HCT116 (cell line): Measurements from ENCODE around the gene RSPH9. TPM values are rescaled to one million over a fixed set of nuclear protein-coding genes. Genes with fewer than 3 reads are reported as not detected.

Experiments
- ATAC-seq: fragments of 200-7000 bp; cut with Tn5 transposase; 2 replicates; pipeline ENCODE4 v1.9.1; 2020; ENCODE audit warnings: mild to moderate bottlenecking, moderate library complexity
- BruUV-seq: library from RNA; stranded (reverse); fragments of 400-500 nt; replicated peaks from 2 replicates; lab custom pipeline; 2021; lab: Mats Ljungman, UMichigan
- CTCF ChIA-PET: fragments of 300-600 bp; sonication (Branson Sonifier 250); formaldehyde crosslinking; loops from one replicate; lab custom pipeline; 2021; ENCODE audit warnings: antibody characterized with exemption; lab: Charles Lee
- POLR2A ChIA-PET: fragments of 300-600, 350-600 bp; sonication (Branson Sonifier 250); formaldehyde crosslinking; loops from one replicate; lab custom pipeline; 2021; ENCODE audit warnings: antibody characterized with exemption; lab: Charles Lee
- RAD21 ChIA-PET, 2 experiments: fragments of 300-600 bp; sonication (Branson Sonifier 250); formaldehyde crosslinking; loops; one replicate each; lab custom pipeline; 2023; ENCODE audit warnings: low total read pairs in 2 of 2; ENCODE audit not compliant: uncharacterized antibody in 2 of 2, unreplicated experiment in 2 of 2, low non-redundant PET in 1 of 2; lab: Charles Lee
- DNase-seq: peaks from one replicate; pipeline ENCODE4 v3.0.0-alpha.2; 2010; ENCODE audit warnings: low read depth, low spot score
- H2AFZ ChIP-seq: fragments of 200-600 bp; shearing (Covaris generic), sonication (generic); 2 replicates; pipeline ENCODE4 v1.6.1; 2017; ENCODE audit warnings: low read depth, mixed run types, mixed read lengths, antibody characterized with exemption, low read length; ENCODE audit not compliant: poor library complexity, severe bottlenecking
- H3K27ac ChIP-seq: 2 replicates; pipeline ENCODE4 v1.5.1; 2012; ENCODE audit warnings: low read depth, low read length
- H3K27me3 ChIP-seq: fragments of 200-600 bp; sonication (generic); 2 replicates; pipeline ENCODE4 v1.6.1; 2016; ENCODE audit warnings: mixed run types, low read length, mixed read lengths; ENCODE audit not compliant: insufficient read depth
- H3K36me3 ChIP-seq, 2 experiments: fragments of 200-500 bp in 1 of 2; fragments of 200-600 bp in 1 of 2; sonication (Bioruptor generic) in 1 of 2; sonication (generic) in 1 of 2; 2 replicates each; pipeline versions ENCODE4 v1.5.1 to v1.6.1; 2014 to 2016; ENCODE audit warnings: low read length in 2 of 2, inconsistent platforms in 1 of 2, mixed read lengths in 1 of 2, mixed run types in 1 of 2; ENCODE audit not compliant: insufficient read depth in 2 of 2, control insufficient read depth in 1 of 2
- H3K4me1 ChIP-seq, 2 experiments: fragments of 200-600 bp in 1 of 2; sonication (generic) in 1 of 2; 2 replicates each; pipeline versions ENCODE4 v1.5.1 to v1.6.1; 2012 to 2017; ENCODE audit warnings: low read length in 2 of 2, inconsistent platforms in 1 of 2, mild to moderate bottlenecking in 1 of 2, mixed read lengths in 1 of 2, mixed run types in 1 of 2, moderate library complexity in 1 of 2; ENCODE audit not compliant: insufficient read depth in 2 of 2, control insufficient read depth in 1 of 2
- H3K4me2 ChIP-seq: fragments of 200-600 bp; sonication (generic); 2 replicates; pipeline ENCODE4 v1.6.1; 2017; ENCODE audit warnings: mixed run types, low read length, mixed read lengths
- H3K4me3 ChIP-seq, 2 experiments: fragments of 200-600 bp in 1 of 2; sonication (generic) in 1 of 2; replicated peaks in 1 of 2; 2 replicates each; pipeline ENCODE4 v1.5.1; 2011 to 2016; ENCODE audit warnings: low read length in 2 of 2, control low read depth in 1 of 2, low read depth in 1 of 2, mild to moderate bottlenecking in 1 of 2, mixed read lengths in 1 of 2, mixed run types in 1 of 2
- H3K79me2 ChIP-seq: fragments of 200-600 bp; sonication (generic); 2 replicates; pipeline ENCODE4 v1.6.1; 2017; ENCODE audit warnings: mild to moderate bottlenecking, mixed run types, low read length, moderate library complexity, mixed read lengths; ENCODE audit not compliant: insufficient read depth
- H3K9ac ChIP-seq: fragments of 200-600 bp; sonication (generic); 2 replicates; pipeline ENCODE4 v1.6.1; 2016; ENCODE audit warnings: low read length, mixed read lengths
- H3K9me2 ChIP-seq: fragments of 200-600 bp; sonication (generic), shearing (Covaris generic); 2 replicates; pipeline ENCODE4 v1.6.1; 2017; ENCODE audit warnings: mixed run types, mild to moderate bottlenecking, moderate library complexity; ENCODE audit not compliant: insufficient read depth
- H3K9me3 ChIP-seq, 2 experiments: fragments of 200-500 bp in 1 of 2; fragments of 200-600 bp in 1 of 2; sonication (Bioruptor generic) in 1 of 2; sonication (generic) in 1 of 2; 2 replicates each; pipeline ENCODE4 v1.6.1; 2014 to 2017; ENCODE audit warnings: low read length in 2 of 2, mixed read lengths in 2 of 2, inconsistent platforms in 1 of 2, low read depth in 1 of 2, mild to moderate bottlenecking in 1 of 2, mixed run types in 1 of 2, moderate library complexity in 1 of 2; ENCODE audit not compliant: control insufficient read depth in 1 of 2, insufficient read depth in 1 of 2
- H4K20me1 ChIP-seq: fragments of 200-600 bp; sonication (generic), shearing (Covaris generic); 2 replicates; pipeline ENCODE4 v1.6.1; 2017; ENCODE audit warnings: mixed run types, mild to moderate bottlenecking, moderate library complexity; ENCODE audit not compliant: insufficient read depth
- CBX3 ChIP-seq: IDR thresholded peaks from 2 replicates; pipeline ENCODE4 v1.6.1; 2012; ENCODE audit warnings: low read depth
- CEBPB ChIP-seq: IDR thresholded peaks from 2 replicates; pipeline ENCODE4 v1.6.1; 2012; ENCODE audit warnings: low read depth
- CTCF ChIP-seq, 3 experiments: fragments of 200-600 bp in 1 of 3; sonication (generic) in 1 of 3; IDR thresholded peaks in 2 of 3; conservative IDR thresholded peaks in 1 of 3; 2 replicates each; pipeline ENCODE4 v1.5.1; 2012 to 2017; ENCODE audit warnings: low read depth in 2 of 3, low read length in 2 of 3, antibody characterized with exemption in 1 of 3, borderline replicate concordance in 1 of 3, control low read depth in 1 of 3, mild to moderate bottlenecking in 1 of 3, mixed read lengths in 1 of 3, mixed run types in 1 of 3, moderate library complexity in 1 of 3; ENCODE audit not compliant: insufficient read depth in 1 of 3
- EGR1 ChIP-seq: IDR thresholded peaks from 2 replicates; pipeline ENCODE4 v1.6.1; 2012; ENCODE audit warnings: low read depth
- ELF1 ChIP-seq: IDR thresholded peaks from 2 replicates; pipeline ENCODE4 v1.6.1; 2012; ENCODE audit warnings: low read depth, borderline replicate concordance
- FOSL1 ChIP-seq: IDR thresholded peaks from 2 replicates; pipeline ENCODE4 v1.6.1; 2012; ENCODE audit warnings: low read depth
- JUND ChIP-seq: IDR thresholded peaks from 2 replicates; pipeline ENCODE4 v1.6.1; 2012
- POLR2AphosphoS5 ChIP-seq: IDR thresholded peaks from 2 replicates; pipeline ENCODE4 v1.6.1; 2011; ENCODE audit warnings: mild to moderate bottlenecking, low read depth, low read length, moderate library complexity
- SIN3A ChIP-seq: IDR thresholded peaks from 2 replicates; pipeline ENCODE4 v1.6.1; 2012; ENCODE audit warnings: low read depth
- SP1 ChIP-seq: IDR thresholded peaks from 2 replicates; pipeline ENCODE4 v1.6.1; 2012; ENCODE audit warnings: low read depth
- TCF7L2 ChIP-seq: IDR thresholded peaks from 2 replicates; pipeline ENCODE4 v1.7.0; 2011; ENCODE audit warnings: borderline replicate concordance, inconsistent platforms; ENCODE audit not compliant: insufficient read depth, insufficient read length; ENCODE audit errors: extremely low read depth
- YY1 ChIP-seq: IDR thresholded peaks from 2 replicates; pipeline ENCODE4 v1.6.1; 2011; ENCODE audit warnings: low read length, low read depth, moderate library complexity, mild to moderate bottlenecking; ENCODE audit not compliant: insufficient replicate concordance; ENCODE audit errors: extremely low read depth
- ZFX ChIP-seq: fragments of 450-650 bp; IDR thresholded peaks from 2 replicates; pipeline ENCODE4 v1.6.1; 2017
- ZNF274 ChIP-seq: fragments of 200-500 bp; sonication (Bioruptor generic); IDR thresholded peaks from 2 replicates; pipeline ENCODE4 v1.6.1; 2014; ENCODE audit warnings: mild to moderate bottlenecking, low read depth, low read length, inconsistent platforms
- intact Hi-C: fragments of 100-400 bp; cut with micrococcal nuclease; formaldehyde crosslinking; loops from 2 replicates; pipeline ENCODE4 v1.10.0; 2022
- total RNA-seq: library from RNA; stranded (reverse); gene quantifications from one replicate; pipeline ENCODE4 v1.2.1, GENCODE V29; 2021; ENCODE audit not compliant: unreplicated experiment
- TF ChIP-seq, protein P1 (sequence below): IDR thresholded peaks from 2 replicates; pipeline ENCODE4 v1.6.1; 2012
- TF ChIP-seq, protein P2 (sequence below): IDR thresholded peaks from 2 replicates; pipeline ENCODE4 v1.6.1; 2011; ENCODE audit warnings: mild to moderate bottlenecking, low read length, moderate library complexity; ENCODE audit not compliant: insufficient replicate concordance; ENCODE audit errors: extremely low read depth
- TF ChIP-seq, protein P3 (sequence below): IDR thresholded peaks from 2 replicates; pipeline ENCODE4 v1.6.1; 2012; ENCODE audit warnings: low read depth

The RSPH9 gene
- total RNA-seq, 1 experiment from 2014 or later: not detected

- no peaks in the 10 kb centered on the region for H3K9me3 ChIP-seq
- H3K79me2 ChIP-seq: peaks cover 49% of the 10 kb centered on the region
- peak within 1 kb of the TSS; percentile 90 for H3K9ac ChIP-seq
- no peaks in the 10 kb centered on the region for H3K9me2 ChIP-seq
- no peaks in the 10 kb centered on the region for H3K36me3 ChIP-seq
- H2AFZ ChIP-seq: peak within 1 kb of the TSS; percentile 52
- BruUV-seq: TSS peak; percentile 98
- intact Hi-C loops: no loop called here
- peaks cover 10 to 18% of the 10 kb centered on the region in 2 experiments; a peak in 3 of 4 replicates for H3K4me1 ChIP-seq
- DNase-seq (peak; percentile 69), ATAC-seq (peak; percentile 98)
- ChIA-PET POLR2A (interaction anchor here (0.5 to 1.4 kb wide), 3 partner anchors 15 to 450 kb away, joined by 4 to 6 read pairs (median 5); partner anchors contain the start of gene VEGFA), CTCF (no interaction called here), RAD21 (no interaction called here)
- peak within 1 kb of the TSS; percentile 72 to 88 for H3K4me3 ChIP-seq
- H4K20me1 ChIP-seq: no peaks in the 10 kb centered on the region; the same call in 1 of the 2 replicates
- peak within 1 kb of the TSS; percentile 85 for H3K4me2 ChIP-seq
- H3K27ac ChIP-seq: peak within 1 kb of the TSS; percentile 47
- H3K27me3 ChIP-seq: no peaks in the 10 kb centered on the region
- TF ChIP-seq ELF1 (peak; percentile 40; the same call in 1 of the 2 replicates), POLR2AphosphoS5 (peak; percentile 91), SIN3A (peak; percentile 50; the same call in 1 of the 2 replicates), EGR1 (peak; percentile 63; the same call in 1 of the 2 replicates), JUND (no peak; the same call in 1 of the 2 replicates), CBX3 (no peak), CEBPB (no peak), FOSL1 (no peak), SP1 (peak; percentile 35; the same call in 1 of the 2 replicates), ZNF274 (no peak), ZFX (no peak), YY1 (peak; percentile 95), CTCF (IDR thresholded peaks at IDR 0.05 in 2 of 3, conservative IDR thresholded peaks at IDR 0.05 in 1 of 3; ENCODE audit: borderline replicate concordance in 1 of 3, insufficient read depth in 1 of 3, low read depth in 2 of 3, low read length in 2 of 3) (no peak), TCF7L2 (peak; percentile 33)
- TF ChIP-seq, protein P1, sequence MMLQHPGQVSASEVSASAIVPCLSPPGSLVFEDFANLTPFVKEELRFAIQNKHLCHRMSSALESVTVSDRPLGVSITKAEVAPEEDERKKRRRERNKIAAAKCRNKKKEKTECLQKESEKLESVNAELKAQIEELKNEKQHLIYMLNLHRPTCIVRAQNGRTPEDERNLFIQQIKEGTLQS: no peak
- TF ChIP-seq, protein P2, sequence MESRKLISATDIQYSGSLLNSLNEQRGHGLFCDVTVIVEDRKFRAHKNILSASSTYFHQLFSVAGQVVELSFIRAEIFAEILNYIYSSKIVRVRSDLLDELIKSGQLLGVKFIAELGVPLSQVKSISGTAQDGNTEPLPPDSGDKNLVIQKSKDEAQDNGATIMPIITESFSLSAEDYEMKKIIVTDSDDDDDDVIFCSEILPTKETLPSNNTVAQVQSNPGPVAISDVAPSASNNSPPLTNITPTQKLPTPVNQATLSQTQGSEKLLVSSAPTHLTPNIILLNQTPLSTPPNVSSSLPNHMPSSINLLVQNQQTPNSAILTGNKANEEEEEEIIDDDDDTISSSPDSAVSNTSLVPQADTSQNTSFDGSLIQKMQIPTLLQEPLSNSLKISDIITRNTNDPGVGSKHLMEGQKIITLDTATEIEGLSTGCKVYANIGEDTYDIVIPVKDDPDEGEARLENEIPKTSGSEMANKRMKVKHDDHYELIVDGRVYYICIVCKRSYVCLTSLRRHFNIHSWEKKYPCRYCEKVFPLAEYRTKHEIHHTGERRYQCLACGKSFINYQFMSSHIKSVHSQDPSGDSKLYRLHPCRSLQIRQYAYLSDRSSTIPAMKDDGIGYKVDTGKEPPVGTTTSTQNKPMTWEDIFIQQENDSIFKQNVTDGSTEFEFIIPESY: no peak
- TF ChIP-seq, protein P3, sequence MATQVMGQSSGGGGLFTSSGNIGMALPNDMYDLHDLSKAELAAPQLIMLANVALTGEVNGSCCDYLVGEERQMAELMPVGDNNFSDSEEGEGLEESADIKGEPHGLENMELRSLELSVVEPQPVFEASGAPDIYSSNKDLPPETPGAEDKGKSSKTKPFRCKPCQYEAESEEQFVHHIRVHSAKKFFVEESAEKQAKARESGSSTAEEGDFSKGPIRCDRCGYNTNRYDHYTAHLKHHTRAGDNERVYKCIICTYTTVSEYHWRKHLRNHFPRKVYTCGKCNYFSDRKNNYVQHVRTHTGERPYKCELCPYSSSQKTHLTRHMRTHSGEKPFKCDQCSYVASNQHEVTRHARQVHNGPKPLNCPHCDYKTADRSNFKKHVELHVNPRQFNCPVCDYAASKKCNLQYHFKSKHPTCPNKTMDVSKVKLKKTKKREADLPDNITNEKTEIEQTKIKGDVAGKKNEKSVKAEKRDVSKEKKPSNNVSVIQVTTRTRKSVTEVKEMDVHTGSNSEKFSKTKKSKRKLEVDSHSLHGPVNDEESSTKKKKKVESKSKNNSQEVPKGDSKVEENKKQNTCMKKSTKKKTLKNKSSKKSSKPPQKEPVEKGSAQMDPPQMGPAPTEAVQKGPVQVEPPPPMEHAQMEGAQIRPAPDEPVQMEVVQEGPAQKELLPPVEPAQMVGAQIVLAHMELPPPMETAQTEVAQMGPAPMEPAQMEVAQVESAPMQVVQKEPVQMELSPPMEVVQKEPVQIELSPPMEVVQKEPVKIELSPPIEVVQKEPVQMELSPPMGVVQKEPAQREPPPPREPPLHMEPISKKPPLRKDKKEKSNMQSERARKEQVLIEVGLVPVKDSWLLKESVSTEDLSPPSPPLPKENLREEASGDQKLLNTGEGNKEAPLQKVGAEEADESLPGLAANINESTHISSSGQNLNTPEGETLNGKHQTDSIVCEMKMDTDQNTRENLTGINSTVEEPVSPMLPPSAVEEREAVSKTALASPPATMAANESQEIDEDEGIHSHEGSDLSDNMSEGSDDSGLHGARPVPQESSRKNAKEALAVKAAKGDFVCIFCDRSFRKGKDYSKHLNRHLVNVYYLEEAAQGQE: no peak
Observed at GRCh38 chr6:43687437-43688347, 42.9 kb downstream of the RSPH9 start, which contains the start of gene MRPS18A. MRPS18A (minus strand) TSS chr6:43687791; CDS start chr6:43687779, 12 bp downstream.
